Left forelimb (tissue), 1 donor: ENCODE data around the gene POU2AF3.
"Not testable (repeated sequence)": the region's sequence is repeated elsewhere in the genome, so short reads cannot be mapped to it uniquely, and the experiment has no call there.

Experiments
- DNase-seq: peaks from one replicate; pipeline ENCODE4 v3.0.0-alpha.2; 2018; ENCODE audit warnings: low spot score

The POU2AF3 gene

DNA sequence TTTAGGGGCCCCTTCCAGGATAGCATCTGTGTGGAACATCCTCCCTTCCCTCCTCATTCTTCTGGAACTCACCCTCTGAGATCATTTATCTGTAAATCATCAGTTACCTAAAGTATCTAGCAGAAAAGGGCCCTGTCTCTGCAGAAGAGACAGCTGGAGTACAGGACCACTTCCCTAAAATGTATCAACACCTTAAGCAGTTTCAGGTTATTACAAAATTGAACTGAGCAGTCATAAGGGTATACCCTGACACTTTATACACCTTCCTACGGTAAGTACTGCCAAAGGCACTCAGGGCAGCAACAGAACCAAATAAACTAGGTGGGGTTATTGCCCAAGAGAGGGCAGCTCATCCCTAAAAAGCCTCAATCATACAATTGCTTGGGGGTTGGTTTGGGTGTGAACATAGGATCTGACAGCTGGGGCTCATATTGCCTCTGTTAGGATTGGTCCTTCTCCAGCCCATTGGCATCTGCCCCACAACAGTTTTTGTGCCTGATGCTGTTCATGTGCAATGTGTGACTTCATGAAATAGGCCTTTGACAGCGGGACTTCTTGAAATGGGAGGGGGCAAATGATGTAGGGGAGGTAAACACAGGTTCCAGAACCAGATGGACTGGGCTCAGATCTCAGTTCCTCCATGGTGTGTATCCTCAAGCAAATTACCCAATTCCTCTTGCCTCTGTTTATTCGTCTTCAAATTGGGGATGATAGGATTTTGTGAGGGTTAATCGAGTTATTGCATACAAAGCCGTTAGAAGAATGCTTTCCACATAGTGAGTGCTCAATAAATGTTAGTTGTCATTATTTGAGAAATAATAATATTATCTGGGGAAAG is 2.9 kb downstream of the POU2AF3 start:
- DNase-seq: no peak

- DNase-seq: no peak
Measured at GRCh38 chr11:111301842-111302118, 3.4 kb downstream of the POU2AF3 start.

GRCh38 chr11:111302298-111302697 is 4.0 kb downstream of the POU2AF3 start:
- no peak for DNase-seq

DNA sequence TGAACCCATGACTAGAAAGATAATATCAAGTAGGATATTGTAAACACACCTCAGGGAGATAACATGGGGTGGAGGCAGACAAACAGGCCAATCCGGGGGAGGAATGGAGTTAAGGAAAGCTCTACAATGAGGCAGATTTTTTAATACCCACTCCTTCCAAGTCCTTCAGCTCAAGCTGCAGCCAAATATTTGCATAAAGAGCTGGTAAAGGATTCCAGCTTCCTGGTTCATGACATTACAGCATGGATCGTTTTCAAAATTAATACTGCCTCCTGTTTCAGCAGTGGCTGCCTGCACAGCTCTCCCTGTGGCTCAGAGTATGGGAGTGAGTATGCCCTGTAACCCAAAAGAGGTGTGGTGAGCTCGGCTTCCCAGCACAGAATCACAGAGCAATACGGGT is 5.1 kb downstream of the POU2AF3 start:
- no peak for DNase-seq

DNA sequence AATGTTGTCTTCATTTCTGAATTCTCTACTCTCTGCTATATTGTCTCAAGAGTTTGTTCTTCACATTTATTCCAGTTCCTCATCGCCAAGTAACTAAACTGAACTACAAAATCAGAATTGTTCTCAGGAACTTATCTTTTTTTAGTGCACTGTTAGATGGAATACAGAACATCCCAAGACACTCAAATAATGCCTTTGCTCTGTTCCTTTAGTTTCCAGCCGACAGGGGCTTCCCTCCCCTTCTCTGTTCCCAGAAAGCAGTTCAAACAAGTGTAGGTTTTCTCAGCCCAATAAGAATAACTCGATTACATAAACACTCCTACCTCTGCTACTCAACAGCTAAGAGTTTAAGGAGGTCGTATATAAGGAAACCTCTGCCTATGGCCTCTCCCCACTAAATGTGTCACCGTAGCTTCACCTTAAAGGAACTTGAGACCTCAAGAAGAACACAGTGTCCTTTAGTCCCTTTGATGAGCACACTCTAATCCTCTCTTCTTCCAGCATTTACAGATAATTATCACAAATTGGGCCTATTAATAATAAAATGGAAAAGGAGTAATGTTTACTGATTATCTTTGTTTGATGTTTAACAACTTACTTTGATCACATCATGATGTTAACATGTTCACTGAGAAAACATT is 6.9 kb downstream of the POU2AF3 start:
- DNase-seq: no peak

GRCh38 chr11:111305876-111306275 is 7.5 kb downstream of the POU2AF3 start:
- no peak for DNase-seq

- DNase-seq: no peak
Measured at GRCh38 chr11:111306321-111306720, 8.0 kb downstream of the POU2AF3 start.

GRCh38 chr11:111307472-111308108 is 9.2 kb downstream of the POU2AF3 start:
- no peak for DNase-seq

- no peak for DNase-seq
Measured at GRCh38 chr11:111308140-111308539, 9.8 kb downstream of the POU2AF3 start.

- DNase-seq: no peak
Measured at GRCh38 chr11:111309215-111309915, 11.0 kb downstream of the POU2AF3 start.

- no peak for DNase-seq
Measured at GRCh38 chr11:111310088-111310487, 11.7 kb downstream of the POU2AF3 start.

- DNase-seq: no peak
Measured at GRCh38 chr11:111310723-111311122, 12.4 kb downstream of the POU2AF3 start.

DNA sequence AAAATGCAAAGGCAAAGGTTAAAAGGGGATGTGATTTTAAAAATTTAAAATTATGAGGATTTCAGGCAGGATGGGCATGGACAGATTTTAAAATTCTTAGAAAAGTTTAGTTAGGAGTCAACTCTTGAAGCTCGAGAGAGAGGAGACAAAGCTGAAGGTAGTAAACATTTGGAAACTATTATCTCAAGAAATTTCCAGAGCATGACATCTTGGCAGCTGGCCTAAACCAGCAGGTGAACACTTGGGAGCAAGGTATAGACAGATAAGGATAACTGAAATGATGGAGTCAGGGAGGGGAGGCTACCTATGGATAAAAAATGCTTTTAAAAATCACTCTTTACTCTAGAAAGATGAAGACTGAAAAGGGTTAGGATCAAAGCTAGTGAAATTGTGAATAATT is 13.7 kb downstream of the POU2AF3 start:
- DNase-seq: no peak

DNA sequence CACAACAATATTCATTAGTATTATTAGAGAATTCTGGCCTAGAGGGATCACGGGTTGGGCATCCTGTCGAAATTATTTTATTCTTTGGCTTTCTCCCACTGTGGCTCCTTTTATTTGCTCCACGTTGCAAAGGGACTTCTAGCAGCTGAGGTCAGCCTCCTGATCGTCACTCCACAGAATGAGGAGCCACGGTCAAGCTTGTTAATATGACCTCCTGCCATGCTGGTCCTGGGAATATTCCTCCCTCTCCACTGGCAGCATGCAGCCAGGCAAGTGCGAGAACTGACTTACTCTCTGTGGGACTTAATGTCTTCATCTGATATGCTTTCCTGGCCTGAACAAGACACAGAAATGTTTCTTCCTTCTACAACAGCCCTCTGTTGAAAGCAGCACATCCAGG is 20.9 kb downstream of the POU2AF3 start:
- DNase-seq: no peak

- DNase-seq: not testable (repeated sequence)
Measured at GRCh38 chr11:111320199-111320598, 21.9 kb downstream of the POU2AF3 start.

- DNase-seq: no peak
Measured at GRCh38 chr11:111320728-111321568, 22.6 kb downstream of the POU2AF3 start.

GRCh38 chr11:111322534-111322933 is 24.2 kb downstream of the POU2AF3 start:
- DNase-seq: no peak

DNA sequence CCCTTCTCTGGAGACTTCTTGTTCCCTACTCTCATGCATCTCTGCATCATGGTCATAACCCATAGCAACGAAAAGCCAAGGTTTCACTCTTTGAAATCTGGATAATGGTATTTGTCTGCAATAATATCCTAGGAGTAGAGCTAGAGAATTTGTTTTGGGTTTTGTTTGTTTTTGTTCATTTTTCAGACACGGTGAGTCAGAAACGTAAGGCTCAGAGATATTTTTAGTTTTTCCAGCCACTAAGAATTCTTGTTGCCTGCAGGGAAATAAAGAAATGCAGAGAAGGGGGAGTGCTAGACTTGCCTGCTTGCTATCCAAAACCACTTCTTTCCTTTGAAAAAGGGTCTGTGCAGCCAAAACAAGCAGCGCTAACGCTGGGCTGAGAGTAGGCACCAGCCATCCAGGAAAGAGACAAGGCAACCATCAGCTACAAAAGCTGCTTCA is 26.0 kb downstream of the POU2AF3 start:
- DNase-seq: no peak

- no peak for DNase-seq
Measured at GRCh38 chr11:111325259-111325658, 26.9 kb downstream of the POU2AF3 start.

- no peak for DNase-seq
Measured at GRCh38 chr11:111326824-111327223, 28.5 kb downstream of the POU2AF3 start.

- DNase-seq: no peak
Measured at GRCh38 chr11:111327908-111328624, 29.7 kb downstream of the POU2AF3 start.
